ENCODE data around the gene CDKAL1. TPM values are rescaled to one million over a fixed set of nuclear protein-coding genes. Genes with fewer than 3 reads are reported as not detected.
A peak's percentile ranks its signal among the peaks of the same experiment; 100 is the strongest.

CDKAL1 gene
- total RNA-seq, 1 donor, result 20.0 TPM

- no peak overlapping the region for H3K4me3 ChIP-seq (ENCODE audit: low read depth, low read length)
- no peak for DNase-seq (ENCODE audit: low read depth)
- TF ChIP-seq CTCF (IDR thresholded peaks at IDR 0.05; ENCODE audit: insufficient read depth, low read length), result no peak
Measured at GRCh38 chr6:20837189-20837588, 302.9 kb downstream of the CDKAL1 start.

GRCh38 chr6:20838113-20838512 is 303.9 kb downstream of the CDKAL1 start:
- DNase-seq (ENCODE audit: low read depth), result no peak
- TF ChIP-seq CTCF (IDR thresholded peaks at IDR 0.05; ENCODE audit: insufficient read depth, low read length), result no peak
- no peak overlapping the region for H3K4me3 ChIP-seq (ENCODE audit: low read depth, low read length)

- H3K4me3 ChIP-seq (ENCODE audit: low read depth, low read length), result no peak overlapping the region
- no peak for TF ChIP-seq CTCF (IDR thresholded peaks at IDR 0.05; ENCODE audit: insufficient read depth, low read length)
- DNase-seq (ENCODE audit: low read depth), result no peak
Measured at GRCh38 chr6:20839630-20840029, 305.4 kb downstream of the CDKAL1 start.

- peak; percentile 66 for DNase-seq (ENCODE audit: low read depth)
- no peak for TF ChIP-seq CTCF (IDR thresholded peaks at IDR 0.05; ENCODE audit: insufficient read depth, low read length)
- no peak overlapping the region for H3K4me3 ChIP-seq (ENCODE audit: low read depth, low read length)
Measured at GRCh38 chr6:20840675-20841074, 306.4 kb downstream of the CDKAL1 start.

- no peak for DNase-seq (ENCODE audit: low read depth)
- no peak overlapping the region for H3K4me3 ChIP-seq (ENCODE audit: low read depth, low read length)
- no peak for TF ChIP-seq CTCF (IDR thresholded peaks at IDR 0.05; ENCODE audit: insufficient read depth, low read length)
Measured at GRCh38 chr6:20841806-20842205, 307.5 kb downstream of the CDKAL1 start.

GRCh38 chr6:20845592-20845991 is 311.3 kb downstream of the CDKAL1 start:
- DNase-seq (ENCODE audit: low read depth), result peak; percentile 37
- no peak for TF ChIP-seq CTCF (IDR thresholded peaks at IDR 0.05; ENCODE audit: insufficient read depth, low read length)
- H3K4me3 ChIP-seq (ENCODE audit: low read depth, low read length), result no peak overlapping the region

- peak; percentile 58 for DNase-seq (ENCODE audit: low read depth)
- TF ChIP-seq CTCF (IDR thresholded peaks at IDR 0.05; ENCODE audit: insufficient read depth, low read length), result no peak
- H3K4me3 ChIP-seq (ENCODE audit: low read depth, low read length), result no peak overlapping the region
Measured at GRCh38 chr6:20846602-20847028, 312.4 kb downstream of the CDKAL1 start.
